Anterior cingulate cortex (tissue), 58 donors: ENCODE data around the gene CAMSAP1.

Source experiments
- DNase-seq, 58 donors: peaks; one replicate each; lab custom pipeline; 2025; lab: John Stamatoyannopoulos, UW

The CAMSAP1 gene

DNA sequence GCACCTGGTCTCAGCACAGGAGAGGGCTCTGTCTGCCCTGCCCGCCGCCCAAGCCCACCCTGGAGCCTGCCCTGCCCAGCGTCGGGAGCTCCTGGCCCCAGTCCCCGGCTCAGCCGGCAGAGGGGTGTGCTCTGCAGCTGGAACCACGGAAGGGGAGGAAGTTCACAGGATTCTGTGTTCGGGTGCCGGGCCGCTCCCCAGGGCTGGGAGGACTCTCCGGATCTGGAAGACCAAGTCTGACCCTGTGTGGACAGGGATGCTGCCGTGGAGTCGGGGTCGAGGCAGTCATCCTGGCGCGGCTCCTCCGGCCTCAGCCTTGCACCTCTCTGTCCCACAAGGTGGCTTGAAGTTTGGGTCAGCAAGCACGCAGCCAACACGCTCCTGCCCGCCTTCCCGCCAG lies 126.7 kb downstream of the CAMSAP1 start:
- DNase-seq: no peak

DNA sequence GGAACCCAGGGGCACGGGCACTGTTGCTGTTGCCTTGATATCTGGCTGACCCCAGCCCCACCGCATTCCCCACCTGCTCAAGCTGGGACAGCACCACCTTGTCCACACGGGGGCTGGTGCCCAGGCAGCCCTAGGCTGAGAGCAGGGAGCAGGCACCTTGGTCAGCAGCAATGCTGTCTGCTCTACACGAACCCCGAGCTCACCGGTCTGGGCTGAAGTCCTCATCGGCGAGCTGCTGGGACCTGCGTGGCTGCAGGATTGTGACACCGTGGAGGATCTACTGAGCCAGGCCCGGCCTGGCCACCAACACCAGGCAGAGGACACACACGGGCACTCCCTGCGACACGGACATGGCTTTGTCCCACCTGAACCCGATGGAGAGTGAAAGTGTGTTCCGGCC lies 127.3 kb downstream of the CAMSAP1 start:
- no peak for DNase-seq

DNA sequence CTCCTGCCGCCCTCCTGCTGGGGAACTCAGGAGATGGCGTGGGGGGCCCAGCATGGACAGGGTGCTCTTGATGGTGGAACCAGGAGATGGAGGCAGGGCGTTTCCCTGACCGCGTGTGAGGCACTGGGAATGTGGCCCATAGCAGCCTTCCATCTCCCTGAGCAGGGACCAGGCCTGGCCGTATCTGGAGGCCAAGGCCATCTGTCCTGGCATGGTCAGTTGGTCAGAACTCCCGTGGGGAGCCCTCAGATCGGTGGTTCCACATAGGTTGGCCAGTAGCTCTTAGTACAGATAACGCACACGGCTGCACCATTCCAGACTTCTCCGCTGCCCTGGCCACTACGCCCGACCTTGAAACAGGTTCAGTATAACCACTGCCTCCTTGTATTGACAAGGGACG lies 127.8 kb downstream of the CAMSAP1 start:
- no peak for DNase-seq

DNA sequence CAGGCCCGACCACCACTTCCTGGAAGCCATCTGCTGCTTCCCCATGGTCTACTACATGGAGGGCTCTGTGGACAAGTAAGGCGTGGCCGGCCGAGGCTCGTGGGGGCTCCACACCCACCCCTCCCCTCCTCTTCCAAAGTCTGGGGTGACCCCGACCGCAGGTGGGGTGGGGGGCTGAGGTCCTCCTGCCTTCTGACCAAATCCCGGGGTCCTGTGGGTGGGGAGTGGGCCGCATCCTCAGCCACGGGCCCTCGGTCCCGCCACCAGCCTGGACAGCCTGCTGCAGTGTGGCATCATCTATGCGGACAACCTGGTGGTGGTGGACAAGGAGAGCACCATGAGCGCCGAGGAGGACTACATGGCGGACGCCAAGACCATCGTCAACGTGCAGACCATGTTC lies 128.9 kb downstream of the CAMSAP1 start:
- no peak for DNase-seq

DNA sequence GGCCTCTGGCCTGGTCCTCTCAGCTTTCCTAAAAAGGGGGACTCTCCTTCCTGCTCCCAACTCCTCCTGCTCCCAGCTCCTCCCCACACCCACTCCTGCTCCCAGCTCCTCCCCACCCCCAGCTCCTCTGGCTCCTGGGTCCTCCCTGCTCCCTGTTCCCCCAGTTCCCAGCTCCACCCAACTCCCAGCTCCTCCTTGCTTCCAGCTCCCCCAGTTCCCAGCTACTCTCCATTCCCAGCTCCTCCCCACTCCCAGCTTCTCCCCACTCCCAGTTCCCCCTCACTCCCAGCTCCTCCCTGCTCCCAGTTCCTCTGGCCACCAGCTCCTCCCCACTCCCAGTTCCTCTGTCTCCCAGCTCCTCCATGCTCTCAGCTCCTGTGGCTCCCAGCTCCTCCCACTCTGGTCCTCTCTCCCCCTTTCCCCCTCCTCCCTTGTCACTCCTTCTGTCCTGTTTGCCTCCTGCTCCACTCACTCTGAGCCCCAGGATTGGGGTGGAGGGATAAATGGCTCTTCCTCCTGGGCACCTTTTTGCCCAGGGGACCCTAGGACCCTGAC lies 129.6 kb downstream of the CAMSAP1 start:
- no peak for DNase-seq

DNA sequence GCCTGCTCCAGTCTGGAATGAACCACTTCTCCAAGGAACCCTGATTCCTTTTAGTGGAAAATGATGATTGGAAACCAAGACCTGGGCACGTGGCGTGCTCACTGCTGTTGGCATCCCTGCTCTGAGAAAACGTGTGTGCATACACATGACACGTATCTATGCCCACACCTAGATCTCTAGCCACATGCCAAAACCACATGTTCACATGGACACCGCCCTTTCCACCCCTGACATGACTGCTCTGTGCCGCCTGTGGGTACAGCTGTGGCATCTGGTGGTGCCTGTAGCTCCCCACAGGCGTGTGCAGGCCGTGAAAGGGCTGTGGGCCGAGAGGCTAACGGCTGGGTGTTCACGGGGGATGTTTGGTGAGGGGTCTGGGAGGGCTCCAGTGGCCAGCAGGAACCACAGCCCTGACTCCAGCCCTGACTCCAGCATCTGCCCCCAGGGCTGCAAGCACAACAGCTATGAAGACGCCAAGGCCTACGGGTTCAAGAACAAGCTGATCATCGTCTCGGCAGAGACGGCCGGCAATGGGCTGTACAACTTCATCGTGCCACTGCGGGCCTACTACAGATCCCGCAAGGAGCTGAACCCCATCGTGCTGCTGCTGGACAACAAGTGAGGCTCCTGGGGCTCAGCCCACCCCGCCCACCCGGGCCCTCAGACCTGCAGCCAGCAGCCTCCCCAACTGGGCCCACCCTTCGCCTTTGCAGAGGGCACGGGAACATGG lies 130.3 kb downstream of the CAMSAP1 start:
- DNase-seq: no peak

DNA sequence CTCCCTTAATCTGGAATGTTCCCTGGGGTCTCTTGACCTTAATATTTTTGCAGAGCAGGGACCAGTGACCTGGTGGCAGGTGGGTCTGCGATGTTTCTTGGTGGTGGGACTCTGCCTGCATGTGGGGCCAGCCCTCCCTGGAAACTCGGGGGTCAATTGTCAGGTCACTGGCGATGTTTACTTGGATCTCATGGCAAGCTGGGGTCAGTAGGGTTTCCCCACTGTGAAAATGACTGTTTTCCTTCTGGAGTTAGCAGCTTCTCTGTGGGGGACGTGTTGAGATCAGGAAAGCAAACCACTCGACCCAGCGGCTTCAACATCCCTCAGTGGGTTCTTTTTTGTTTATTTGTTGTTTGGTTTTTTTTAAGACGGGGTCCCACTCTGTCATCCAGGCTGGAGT lies 131.4 kb downstream of the CAMSAP1 start:
- no peak for DNase-seq

DNA sequence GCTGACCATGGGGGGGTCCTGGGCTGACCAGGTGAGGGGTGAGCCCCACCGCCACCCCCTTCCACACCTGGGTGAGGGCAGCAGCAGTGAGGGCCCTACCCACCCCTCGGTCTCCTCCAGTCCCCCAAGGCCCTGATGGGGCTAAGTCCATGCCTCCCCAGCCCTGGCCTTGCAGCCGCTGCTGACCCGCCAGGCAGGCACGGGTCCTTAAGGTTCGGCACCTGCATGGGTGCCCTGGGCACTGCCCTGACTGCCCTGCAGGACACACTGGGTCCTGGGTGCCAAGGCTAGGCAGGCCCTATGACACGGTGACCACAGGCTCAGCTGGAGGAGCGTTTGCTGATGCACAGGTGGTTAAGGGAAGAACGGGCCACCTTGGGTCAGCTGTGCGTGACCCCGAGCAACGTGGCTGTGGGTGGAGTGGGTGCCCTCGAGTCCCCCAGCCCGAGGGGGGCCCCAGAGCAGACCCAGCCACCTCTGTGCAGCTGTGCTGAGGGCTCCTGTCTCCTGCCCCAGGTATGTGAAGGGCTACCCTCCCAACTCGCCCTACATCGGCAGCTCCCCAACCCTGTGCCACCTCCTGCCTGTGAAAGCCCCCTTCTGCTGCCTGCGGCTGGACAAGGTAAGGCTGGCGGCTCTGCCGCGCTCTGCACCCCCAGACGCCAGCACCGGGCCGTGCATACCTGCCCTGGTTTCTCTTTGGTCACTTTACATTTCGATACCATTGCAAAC lies 132.4 kb downstream of the CAMSAP1 start:
- DNase-seq: no peak

DNA sequence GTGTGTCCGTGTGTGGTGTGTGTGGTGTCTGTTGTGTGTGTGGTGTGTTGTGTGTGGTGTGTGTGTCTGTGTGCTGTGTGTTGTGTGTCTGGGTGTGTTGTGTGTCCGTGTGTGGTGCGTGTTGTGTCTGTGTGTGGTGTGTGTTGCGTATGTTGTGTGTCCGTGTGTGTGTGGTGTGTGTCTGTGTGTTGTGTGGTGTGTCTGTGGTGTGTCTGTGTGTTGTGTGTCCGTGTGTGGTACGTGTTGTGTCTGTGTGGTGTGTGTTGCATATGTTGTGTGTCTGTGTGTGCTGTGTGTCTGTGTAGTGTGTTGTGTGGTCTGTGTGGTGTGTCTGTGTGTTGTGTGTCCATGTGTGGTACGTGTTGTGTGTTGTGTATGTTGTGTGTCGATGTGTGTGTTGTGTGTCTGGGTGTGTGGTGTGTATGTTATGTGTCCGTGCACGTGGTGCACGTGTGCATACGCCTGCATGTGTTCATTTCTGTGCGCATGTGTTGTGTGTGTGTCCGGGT lies 133.1 kb downstream of the CAMSAP1 start:
- no peak for DNase-seq

DNA sequence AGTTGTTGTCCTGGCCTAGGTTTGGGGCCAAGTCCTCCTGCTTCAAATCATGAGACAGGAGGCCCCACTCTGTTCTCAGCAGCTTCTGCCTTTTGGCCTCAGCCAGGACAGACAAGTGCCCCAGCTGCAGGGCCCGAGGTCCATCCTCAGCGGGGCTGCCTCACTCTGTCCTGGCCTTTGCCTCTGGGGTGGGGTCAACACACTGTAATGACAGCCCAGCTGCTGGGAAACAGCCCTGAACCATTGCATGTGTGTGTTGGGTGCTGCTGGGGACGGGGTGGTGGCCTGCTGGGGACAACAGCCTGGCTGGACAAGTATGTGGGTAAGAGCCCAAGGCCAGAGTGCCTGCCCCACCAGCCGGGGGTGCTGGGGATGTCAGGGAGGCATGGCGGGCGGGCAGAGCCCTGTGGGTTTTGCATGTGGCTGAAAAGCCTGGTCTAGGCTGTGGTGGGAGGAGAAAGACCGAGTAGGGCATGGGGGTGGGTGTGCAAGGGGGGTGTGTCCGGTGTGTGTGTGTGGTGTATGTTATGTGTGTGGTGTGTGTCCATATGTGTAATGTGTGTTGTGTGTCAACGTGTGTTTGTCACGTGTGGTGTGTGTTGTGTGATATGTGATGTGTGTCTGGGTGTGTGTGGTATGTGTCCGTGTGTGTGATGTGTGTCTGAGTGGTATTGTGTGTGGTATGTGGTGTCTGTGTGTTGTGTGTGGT lies 133.7 kb downstream of the CAMSAP1 start:
- no peak for DNase-seq

DNA sequence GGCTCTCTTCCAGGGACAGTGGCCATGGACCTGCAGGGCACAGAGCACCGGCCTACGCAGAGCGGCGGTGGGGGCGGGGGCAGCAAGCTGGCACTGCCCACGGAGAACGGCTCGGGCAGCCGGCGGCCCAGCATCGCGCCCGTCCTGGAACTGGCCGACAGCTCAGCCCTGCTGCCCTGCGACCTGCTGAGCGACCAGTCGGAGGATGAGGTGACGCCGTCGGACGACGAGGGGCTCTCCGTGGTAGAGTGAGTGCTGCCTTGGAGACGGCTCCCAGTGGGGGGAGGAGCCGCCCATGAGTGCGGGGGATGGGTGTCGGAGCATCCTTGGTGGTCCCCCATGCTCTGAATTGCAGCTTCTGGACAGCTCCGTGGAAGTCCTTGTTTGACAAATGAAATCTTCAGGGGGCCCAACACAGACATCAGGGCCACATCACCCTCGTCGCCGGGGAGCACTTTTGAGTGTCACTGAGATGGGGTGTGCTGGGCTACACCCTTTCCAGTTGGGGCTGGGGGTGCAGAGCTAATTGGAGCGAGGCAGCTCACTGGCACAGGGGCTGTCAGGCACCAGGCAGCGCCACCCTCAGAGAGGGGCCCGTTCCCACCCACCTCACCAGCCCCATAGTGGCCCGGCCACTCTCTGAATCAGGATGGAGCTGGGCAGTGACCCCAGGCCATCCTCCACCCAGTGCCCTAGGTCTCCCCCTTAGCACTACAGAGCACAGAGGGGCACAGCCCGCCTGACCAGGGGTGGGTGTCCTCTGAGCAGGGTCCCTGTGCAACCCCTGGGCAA lies 134.4 kb downstream of the CAMSAP1 start:
- DNase-seq: no peak

DNA sequence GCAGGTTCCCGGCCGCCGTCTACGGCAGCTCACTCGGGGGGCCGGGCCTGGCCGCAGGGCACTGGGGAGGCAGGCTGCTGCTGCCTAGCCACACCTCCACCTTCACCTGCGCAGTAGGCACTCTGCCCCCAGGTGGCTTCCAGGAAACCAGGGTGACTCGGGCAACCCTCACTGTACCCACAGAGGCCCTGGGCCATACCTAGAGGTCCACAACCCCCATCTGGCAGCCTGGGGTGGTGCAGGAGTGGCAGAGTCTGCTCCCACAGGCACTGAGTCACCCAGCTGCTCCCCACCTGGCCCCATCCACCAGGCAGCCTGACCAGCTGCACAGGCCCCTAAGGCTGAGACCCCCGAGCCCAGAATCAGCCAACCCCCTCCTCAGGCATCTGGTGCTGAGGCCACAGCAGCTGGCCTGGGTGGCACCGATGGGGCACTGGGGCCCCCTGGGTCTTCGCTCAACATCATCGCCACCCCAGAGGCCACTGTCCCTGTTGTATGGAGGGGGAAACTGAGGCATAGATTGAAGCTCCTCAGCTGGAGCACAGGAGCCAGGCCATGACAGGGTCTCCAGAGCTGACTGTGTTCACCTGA lies 135.2 kb downstream of the CAMSAP1 start:
- DNase-seq: no peak

DNA sequence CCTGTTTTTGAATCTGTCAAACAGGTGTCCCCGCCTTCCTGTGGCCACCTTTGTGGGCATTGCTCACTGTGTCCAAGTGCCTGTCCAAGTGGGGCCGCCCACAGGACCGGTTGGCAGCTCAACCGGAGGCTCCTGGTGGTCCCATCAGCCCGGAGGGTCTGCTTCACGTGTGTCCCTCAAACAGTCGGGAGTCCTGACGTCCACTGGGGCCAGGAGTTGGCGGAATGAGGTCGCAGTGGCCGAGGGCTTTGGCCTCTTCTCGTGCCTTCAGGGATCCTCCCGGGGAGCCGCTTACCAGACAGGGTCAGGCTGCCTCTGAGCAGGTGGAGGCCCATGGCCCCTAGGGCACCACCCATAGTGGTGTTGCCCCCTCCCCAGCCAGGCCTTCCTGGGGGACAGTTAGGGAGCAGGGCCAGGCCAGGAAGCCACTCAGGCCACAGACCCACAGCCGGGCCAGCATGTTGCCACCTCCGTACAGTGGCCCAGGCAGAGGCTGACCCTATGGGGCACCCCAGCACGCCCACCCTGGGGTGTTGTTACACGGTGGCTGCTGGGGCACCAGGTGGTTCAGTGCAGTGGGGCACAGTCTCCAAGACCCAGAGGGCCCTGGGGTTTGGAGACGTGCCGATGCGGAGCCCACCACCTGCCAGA lies 135.8 kb downstream of the CAMSAP1 start:
- no peak for DNase-seq

DNA sequence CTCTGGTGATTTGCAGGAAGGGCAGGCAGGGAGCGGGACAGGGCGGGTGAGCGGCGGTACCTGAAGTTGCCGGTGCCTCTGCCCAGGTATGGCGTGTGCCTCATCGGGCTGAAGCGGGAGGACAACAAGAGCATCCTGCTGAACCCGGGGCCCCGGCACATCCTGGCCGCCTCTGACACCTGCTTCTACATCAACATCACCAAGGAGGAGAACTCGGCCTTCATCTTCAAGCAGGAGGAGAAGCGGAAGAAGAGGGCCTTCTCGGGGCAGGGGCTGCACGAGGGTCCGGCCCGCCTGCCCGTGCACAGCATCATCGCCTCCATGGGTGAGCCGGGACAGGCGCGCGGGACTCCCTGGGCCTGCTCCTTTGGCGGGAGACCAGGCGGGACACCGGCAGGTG lies 136.6 kb downstream of the CAMSAP1 start:
- no peak for DNase-seq

DNA sequence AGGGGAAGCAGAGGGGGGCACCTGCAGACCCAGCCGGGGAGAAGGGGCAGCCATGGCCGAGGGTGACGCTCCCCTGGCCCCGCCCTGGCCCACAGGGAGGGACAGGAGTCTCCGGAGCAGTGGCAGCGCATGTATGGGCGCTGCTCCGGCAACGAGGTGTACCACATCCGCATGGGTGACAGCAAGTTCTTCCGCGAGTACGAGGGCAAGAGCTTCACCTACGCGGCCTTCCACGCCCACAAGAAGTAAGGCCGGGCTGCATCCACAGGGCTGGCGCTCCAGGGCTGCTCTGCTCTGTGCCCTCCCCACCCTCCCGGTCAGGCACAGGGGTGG lies 137.2 kb downstream of the CAMSAP1 start:
- DNase-seq: no peak

DNA sequence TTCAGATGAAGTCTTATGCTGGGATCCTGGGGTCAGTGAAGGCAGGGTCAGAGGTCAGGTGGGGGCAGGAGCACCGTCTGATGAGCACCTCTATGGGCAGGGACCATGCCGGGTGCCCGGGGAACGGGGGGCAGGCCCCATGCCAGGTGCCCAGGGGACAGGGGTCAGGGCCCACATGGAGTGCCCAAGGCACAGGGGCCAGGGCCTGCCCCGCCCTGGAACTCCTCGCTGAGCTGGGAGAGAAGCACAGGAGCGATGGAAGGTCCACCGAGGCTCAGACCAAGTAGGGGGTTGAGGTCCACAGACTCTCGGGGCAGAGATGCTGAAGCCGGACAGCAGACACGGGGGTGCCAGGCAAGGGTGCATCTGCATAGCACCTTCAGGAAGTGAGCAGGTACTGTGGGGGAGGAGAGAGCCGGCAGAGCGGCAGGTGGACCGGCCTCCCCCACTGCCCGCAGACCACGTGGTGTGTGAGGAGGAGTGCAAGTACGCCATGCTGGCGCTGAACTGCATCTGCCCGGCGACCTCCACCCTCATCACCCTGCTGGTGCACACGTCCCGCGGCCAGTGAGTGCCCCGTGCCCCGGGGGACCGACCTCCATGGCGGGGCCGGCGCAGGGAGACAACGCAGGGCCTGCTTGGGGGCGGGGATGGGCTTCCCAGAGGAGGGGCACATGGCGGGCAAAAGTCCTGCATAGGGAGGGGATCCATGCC lies 137.7 kb downstream of the CAMSAP1 start:
- DNase-seq: no peak

DNA sequence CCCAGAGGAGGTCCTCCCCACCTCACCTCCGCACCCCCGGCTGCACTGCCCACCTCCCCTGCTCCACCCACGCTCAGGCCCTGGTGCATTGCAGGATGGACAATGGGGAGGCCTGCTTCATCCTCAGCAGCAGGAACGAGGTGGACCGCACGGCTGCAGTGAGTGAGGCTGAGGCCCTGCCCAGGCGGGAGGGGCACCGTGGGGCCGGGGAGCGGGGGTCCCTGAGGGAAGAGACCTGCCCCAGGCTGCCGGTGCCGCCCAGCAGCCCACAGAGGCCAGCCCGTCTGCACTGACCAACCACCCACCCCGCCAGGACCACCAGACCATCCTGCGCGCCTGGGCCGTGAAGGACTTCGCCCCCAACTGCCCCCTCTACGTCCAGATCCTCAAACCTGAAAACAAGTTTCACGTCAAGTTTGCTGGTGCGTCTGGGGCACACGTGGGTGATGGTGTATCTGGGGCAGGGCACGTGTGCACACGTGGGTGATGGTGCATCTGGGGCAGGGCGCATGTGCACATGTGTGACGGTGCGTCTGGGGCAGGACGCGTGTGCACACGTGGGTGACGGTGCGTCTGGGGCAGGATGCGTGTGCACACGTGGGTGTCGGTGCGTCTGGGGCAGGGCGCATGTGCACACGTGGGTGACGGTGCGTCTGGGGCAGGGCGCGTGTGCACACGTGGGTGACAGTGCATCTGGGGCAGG lies 138.7 kb downstream of the CAMSAP1 start:
- DNase-seq: no peak

DNA sequence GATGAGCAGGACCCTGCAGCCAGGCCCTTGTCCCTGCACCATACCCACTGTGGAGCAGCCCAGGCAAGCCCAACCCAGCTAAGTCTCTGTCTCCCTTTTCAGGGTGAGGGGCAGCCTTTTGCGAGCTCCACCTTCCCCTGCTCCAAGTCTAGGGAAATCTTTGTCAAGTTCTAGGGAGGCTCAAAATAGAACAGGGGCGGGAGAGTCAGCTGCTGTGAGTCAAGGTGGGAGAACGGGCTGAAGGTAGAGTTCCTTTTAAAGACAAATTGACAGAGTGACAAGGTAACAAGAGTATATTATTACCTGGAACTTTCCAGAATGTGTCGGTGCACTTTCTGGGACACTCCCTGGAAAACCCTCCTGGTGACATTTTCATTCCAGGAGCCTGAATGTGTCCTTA lies 140.6 kb downstream of the CAMSAP1 start:
- no peak for DNase-seq
